Stimulated activated CD8-positive, alpha-beta memory T cell treated with anti-CD3 and anti-CD28 coated beads, Interleukin-12 subunit alpha, Interleukin-12 subunit beta, amount 100 ng/mL, for 24 hours (primary cell): ENCODE data around the gene CRYBG1.
"Not testable (repeated sequence)": the region's sequence is repeated elsewhere in the genome, so short reads cannot be mapped to it uniquely, and the experiment has no call there.

Experiments
- DNase-seq: peaks from one replicate; pipeline ENCODE4 v3.0.0-alpha.2; 2020; ENCODE audit errors: extremely low read depth

The CRYBG1 gene

GRCh38 chr6:106377061-106377540 is 16.6 kb downstream of the CRYBG1 start:
- no peak for DNase-seq

GRCh38 chr6:106379951-106380350 is 19.4 kb downstream of the CRYBG1 start:
- DNase-seq = no peak

- no peak for DNase-seq
Measured at GRCh38 chr6:106380407-106380806, 19.9 kb downstream of the CRYBG1 start.

- no peak for DNase-seq
Measured at GRCh38 chr6:106381223-106381622, 20.7 kb downstream of the CRYBG1 start.

- no peak for DNase-seq
Measured at GRCh38 chr6:106381881-106382280, 21.4 kb downstream of the CRYBG1 start.

- DNase-seq = no peak
Measured at GRCh38 chr6:106383573-106383972, 23.1 kb downstream of the CRYBG1 start.

- no peak for DNase-seq
Measured at GRCh38 chr6:106385530-106385929, 25.0 kb downstream of the CRYBG1 start.

GRCh38 chr6:106387875-106388274 is 27.4 kb downstream of the CRYBG1 start:
- no peak for DNase-seq

GRCh38 chr6:106390088-106390487 is 29.6 kb downstream of the CRYBG1 start:
- no peak for DNase-seq

GRCh38 chr6:106396426-106397220 is 36.1 kb downstream of the CRYBG1 start:
- DNase-seq = no peak

- DNase-seq = no peak
Measured at GRCh38 chr6:106397431-106397830, 36.9 kb downstream of the CRYBG1 start.

GRCh38 chr6:106398621-106399020 is 38.1 kb downstream of the CRYBG1 start:
- DNase-seq = no peak

- not testable (repeated sequence) for DNase-seq
Measured at GRCh38 chr6:106405044-106405443, 44.5 kb downstream of the CRYBG1 start.

GRCh38 chr6:106411056-106411455 is 50.5 kb downstream of the CRYBG1 start:
- no peak for DNase-seq

GRCh38 chr6:106411643-106412200 is 51.2 kb downstream of the CRYBG1 start:
- DNase-seq = no peak

- no peak for DNase-seq
Measured at GRCh38 chr6:106413016-106413415, 52.5 kb downstream of the CRYBG1 start.

- DNase-seq = no peak
Measured at GRCh38 chr6:106413722-106414121, 53.2 kb downstream of the CRYBG1 start.

GRCh38 chr6:106415921-106416320 is 55.4 kb downstream of the CRYBG1 start:
- no peak for DNase-seq

GRCh38 chr6:106417572-106418147 is 57.1 kb downstream of the CRYBG1 start:
- DNase-seq = no peak

GRCh38 chr6:106419900-106420613 is 59.5 kb downstream of the CRYBG1 start:
- DNase-seq = no peak

- no peak for DNase-seq
Measured at GRCh38 chr6:106421496-106421895, 61.0 kb downstream of the CRYBG1 start.

- DNase-seq = no peak
Measured at GRCh38 chr6:106422534-106422933, 62.0 kb downstream of the CRYBG1 start.
